HG03378 (cell line): Measurements from ENCODE around the gene PRR18.

ENCODE experiments used
- ATAC-seq: cut with Tn5 transposase; IDR thresholded peaks from one replicate; pipeline ENCODE4 v1.9.1; 2021; ENCODE audit warnings: mild to moderate bottlenecking, moderate library complexity; ENCODE audit not compliant: unreplicated experiment

Gene PRR18

GRCh38 chr6:166278579-166279392 lies 29.4 kb downstream of the PRR18 start:
- no peak for ATAC-seq

- peak; percentile 40 for ATAC-seq
Measured at GRCh38 chr6:166277892-166278578, 30.2 kb downstream of the PRR18 start.

- no peak for ATAC-seq
Measured at GRCh38 chr6:166277018-166277417, 31.2 kb downstream of the PRR18 start.

- peak; percentile 69 for ATAC-seq
Measured at GRCh38 chr6:166275714-166276166, 32.5 kb downstream of the PRR18 start.

- no peak for ATAC-seq
Measured at GRCh38 chr6:166274739-166275370, 33.3 kb downstream of the PRR18 start.

GRCh38 chr6:166274163-166274562 lies 34.0 kb downstream of the PRR18 start:
- no peak for ATAC-seq

GRCh38 chr6:166271376-166271765 lies 36.8 kb downstream of the PRR18 start:
- ATAC-seq = no peak

- no peak for ATAC-seq
Measured at GRCh38 chr6:166270706-166271375, 37.4 kb downstream of the PRR18 start.

- ATAC-seq = no peak
Measured at GRCh38 chr6:166269301-166270039, 38.7 kb downstream of the PRR18 start.

- no peak for ATAC-seq
Measured at GRCh38 chr6:166268431-166268830, 39.8 kb downstream of the PRR18 start.

- no peak for ATAC-seq
Measured at GRCh38 chr6:166267526-166267925, 40.7 kb downstream of the PRR18 start.

- ATAC-seq = no peak
Measured at GRCh38 chr6:166266336-166266735, 41.9 kb downstream of the PRR18 start.

GRCh38 chr6:166262743-166263515 lies 45.3 kb downstream of the PRR18 start:
- ATAC-seq = no peak

- no peak for ATAC-seq
Measured at GRCh38 chr6:166259296-166259977, 48.8 kb downstream of the PRR18 start.

- ATAC-seq = peak; percentile 76
Measured at GRCh38 chr6:166258854-166259276, 49.3 kb downstream of the PRR18 start.

GRCh38 chr6:166257911-166258318 lies 50.3 kb downstream of the PRR18 start:
- ATAC-seq = no peak
